Calu3 (cell line): ENCODE data around the gene RCAN1. TPM values are rescaled to one million over a fixed set of nuclear protein-coding genes. Genes with fewer than 3 reads are reported as not detected.
"Not testable (repeated sequence)": the region's sequence is repeated elsewhere in the genome, so short reads cannot be mapped to it uniquely, and the experiment has no call there.

Experiments
- BruUV-seq: library from RNA; stranded (reverse); fragments of 400-500 nt; replicated peaks from 2 replicates; lab custom pipeline; 2021; lab: Mats Ljungman, UMichigan
- CTCF ChIA-PET: fragments of 300-600 bp; sonication (Branson Sonifier 250); formaldehyde crosslinking; loops from one replicate; lab custom pipeline; 2022; ENCODE audit warnings: antibody characterized with exemption; lab: Charles Lee
- DNase-seq: peaks from one replicate; pipeline ENCODE4 v3.0.0; 2022
- H3K27ac Mint-ChIP-seq: one replicate; pipeline ENCODE4 v1.8.0; 2022; ENCODE audit warnings: mixed read lengths; ENCODE audit not compliant: unreplicated experiment
- H3K27me3 Mint-ChIP-seq: one replicate; pipeline ENCODE4 v1.8.0; 2022; ENCODE audit warnings: mixed read lengths; ENCODE audit not compliant: unreplicated experiment
- H3K36me3 Mint-ChIP-seq: one replicate; pipeline ENCODE4 v1.8.0; 2022; ENCODE audit warnings: mild to moderate bottlenecking, moderate library complexity, mixed read lengths; ENCODE audit not compliant: insufficient read depth, unreplicated experiment
- H3K4me1 Mint-ChIP-seq: one replicate; pipeline ENCODE4 v1.8.0; 2022; ENCODE audit warnings: mild to moderate bottlenecking, low read depth, mixed read lengths; ENCODE audit not compliant: unreplicated experiment
- H3K4me3 Mint-ChIP-seq: one replicate; pipeline ENCODE4 v1.8.0; 2022; ENCODE audit warnings: mild to moderate bottlenecking, low read depth, moderate library complexity, mixed read lengths; ENCODE audit not compliant: unreplicated experiment
- H3K9me3 Mint-ChIP-seq: one replicate; pipeline ENCODE4 v1.8.0; 2022; ENCODE audit warnings: low read depth, mixed read lengths; ENCODE audit not compliant: unreplicated experiment
- CTCF ChIP-seq: fragments of 200-600 bp; IDR thresholded peaks from one replicate; pipeline ENCODE4 v1.8.0; 2022; ENCODE audit warnings: antibody characterized with exemption; ENCODE audit not compliant: unreplicated experiment
- intact Hi-C: fragments of 100-400 bp; cut with micrococcal nuclease; formaldehyde crosslinking; loops from one replicate; pipeline ENCODE4 v1.10.0; 2022; ENCODE audit not compliant: unreplicated experiment
- total RNA-seq: library from RNA; stranded (reverse); gene quantifications from 2 replicates; pipeline ENCODE4 v1.2.3, GENCODE V29; 2022

Gene RCAN1
- total RNA-seq, 1 experiment from 2014 or later = 25.4 TPM

DNA sequence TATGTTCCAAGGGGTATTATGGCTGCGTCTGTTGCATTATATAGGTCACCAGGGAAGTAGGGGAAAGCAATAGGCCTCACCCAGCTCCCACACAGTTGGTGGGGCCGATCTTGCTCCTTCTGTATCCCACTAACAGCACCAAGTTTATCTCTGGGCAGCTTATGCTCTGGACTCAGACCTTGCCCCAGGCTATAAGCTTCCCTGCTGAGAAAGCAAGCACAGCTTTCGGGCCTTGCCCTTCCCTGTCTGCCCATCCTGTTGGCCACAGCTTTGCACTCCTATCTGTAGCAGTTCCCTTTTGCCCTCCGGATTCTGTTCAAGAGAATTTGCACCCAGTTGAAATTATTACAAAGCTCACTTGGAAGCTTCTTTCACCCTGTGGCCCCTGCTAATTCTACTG, 115.8 kb downstream of the RCAN1 start:
- CTCF ChIA-PET = no interaction called here
- no TSS peak for BruUV-seq
- intact Hi-C loops = no loop called here

GRCh38 chr21:34498623-34499022, 116.3 kb downstream of the RCAN1 start:
- H3K36me3 Mint-ChIP-seq = no peaks in the 10 kb centered on the region
- TF ChIP-seq CTCF = no peak
- intact Hi-C loops = no loop called here
- peaks cover 4% of the 10 kb centered on the region for H3K9me3 Mint-ChIP-seq
- peaks cover 14% of the 10 kb centered on the region for H3K27me3 Mint-ChIP-seq
- no TSS peak for BruUV-seq
- H3K4me1 Mint-ChIP-seq = no peaks in the 10 kb centered on the region
- H3K27ac Mint-ChIP-seq = no peak overlapping the region
- CTCF ChIA-PET = no interaction called here
- no peak overlapping the region for H3K4me3 Mint-ChIP-seq
- DNase-seq = no peak

More for the DNA sequence above, 115.8 kb downstream of the RCAN1 start:
- TF ChIP-seq CTCF = no peak
- no peak overlapping the region for H3K4me3 Mint-ChIP-seq
- peaks cover 4% of the 10 kb centered on the region for H3K9me3 Mint-ChIP-seq
- no peaks in the 10 kb centered on the region for H3K36me3 Mint-ChIP-seq
- H3K27ac Mint-ChIP-seq = no peak overlapping the region
- peaks cover 19% of the 10 kb centered on the region for H3K27me3 Mint-ChIP-seq
- no peak for DNase-seq
- H3K4me1 Mint-ChIP-seq = no peaks in the 10 kb centered on the region

DNA sequence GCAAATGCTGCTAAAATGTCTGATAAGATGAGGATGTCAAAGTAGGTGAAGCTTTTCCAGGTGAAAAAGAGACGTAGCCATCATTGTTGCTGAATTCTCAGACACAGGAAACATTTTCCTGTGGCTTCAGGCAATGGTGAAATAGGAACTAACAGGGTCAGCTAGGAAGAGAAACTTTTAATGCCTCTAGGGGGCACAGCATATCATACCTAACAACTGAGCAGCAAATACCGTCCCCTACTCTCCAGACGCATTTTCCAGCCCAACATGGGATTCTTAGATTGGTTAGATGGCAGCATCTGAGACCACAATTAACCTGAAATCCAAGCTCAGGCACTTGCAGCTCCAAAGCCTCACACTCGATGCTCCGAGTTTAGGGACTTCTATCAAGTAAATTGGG, 131.1 kb downstream of the RCAN1 start:
- CTCF ChIA-PET, H3K4me1 Mint-ChIP-seq, BruUV-seq, H3K36me3 Mint-ChIP-seq, DNase-seq, H3K9me3 Mint-ChIP-seq, intact Hi-C loops, H3K27ac Mint-ChIP-seq, H3K4me3 Mint-ChIP-seq, H3K27me3 Mint-ChIP-seq: not testable (repeated sequence)

- intact Hi-C loops, H3K36me3 Mint-ChIP-seq, H3K4me1 Mint-ChIP-seq, H3K9me3 Mint-ChIP-seq, H3K27ac Mint-ChIP-seq, BruUV-seq, H3K27me3 Mint-ChIP-seq, DNase-seq, CTCF ChIA-PET, H3K4me3 Mint-ChIP-seq: not testable (repeated sequence)
Observed at GRCh38 chr21:34483435-34483834, 131.5 kb downstream of the RCAN1 start.

DNA sequence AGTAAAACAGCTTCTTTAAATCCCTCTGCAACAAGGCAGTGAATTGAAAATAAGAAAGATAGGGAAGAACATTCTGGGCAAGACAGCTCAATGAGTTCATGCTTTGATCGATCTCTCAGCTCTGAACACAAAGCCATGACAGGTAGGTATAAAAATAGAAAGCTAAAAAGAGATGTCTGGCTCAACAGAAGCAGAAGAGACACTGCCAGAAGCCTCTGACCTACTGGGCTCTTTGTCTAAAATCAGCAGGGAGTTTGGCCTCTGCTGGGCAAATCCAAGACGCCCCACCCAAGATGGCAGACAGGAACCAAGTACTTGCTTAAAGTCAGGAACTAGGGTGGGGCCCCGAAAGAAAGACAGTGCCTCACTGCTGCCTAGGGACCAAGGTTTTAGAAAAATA, 147.6 kb downstream of the RCAN1 start:
- H3K4me3 Mint-ChIP-seq, H3K27me3 Mint-ChIP-seq, CTCF ChIA-PET, H3K4me1 Mint-ChIP-seq, intact Hi-C loops, H3K9me3 Mint-ChIP-seq, DNase-seq, H3K36me3 Mint-ChIP-seq, H3K27ac Mint-ChIP-seq, BruUV-seq: not testable (repeated sequence)

Other genes with a start within 250 kb of the RCAN1 start
- gene SMIM11, start 239.6 kb downstream of the RCAN1 start, total RNA-seq = 1.5 and 12.9 TPM in 2 replicates
- not detected in 2 replicates for gene SMIM34, start 191.2 kb downstream of the RCAN1 start, total RNA-seq
- 0.28 TPM in 1 of 2 replicates, not detected in the other for gene KCNE1, start 102.9 kb downstream of the RCAN1 start, total RNA-seq
- 0.24 and 0.42 TPM in 2 replicates for gene CLIC6, start 53.9 kb upstream of the RCAN1 start, total RNA-seq